ENCODE data around the gene AGXT.
"Not testable (repeated sequence)": the region's sequence is repeated elsewhere in the genome, so short reads cannot be mapped to it uniquely, and the experiment has no call there.

AGXT gene

DNA sequence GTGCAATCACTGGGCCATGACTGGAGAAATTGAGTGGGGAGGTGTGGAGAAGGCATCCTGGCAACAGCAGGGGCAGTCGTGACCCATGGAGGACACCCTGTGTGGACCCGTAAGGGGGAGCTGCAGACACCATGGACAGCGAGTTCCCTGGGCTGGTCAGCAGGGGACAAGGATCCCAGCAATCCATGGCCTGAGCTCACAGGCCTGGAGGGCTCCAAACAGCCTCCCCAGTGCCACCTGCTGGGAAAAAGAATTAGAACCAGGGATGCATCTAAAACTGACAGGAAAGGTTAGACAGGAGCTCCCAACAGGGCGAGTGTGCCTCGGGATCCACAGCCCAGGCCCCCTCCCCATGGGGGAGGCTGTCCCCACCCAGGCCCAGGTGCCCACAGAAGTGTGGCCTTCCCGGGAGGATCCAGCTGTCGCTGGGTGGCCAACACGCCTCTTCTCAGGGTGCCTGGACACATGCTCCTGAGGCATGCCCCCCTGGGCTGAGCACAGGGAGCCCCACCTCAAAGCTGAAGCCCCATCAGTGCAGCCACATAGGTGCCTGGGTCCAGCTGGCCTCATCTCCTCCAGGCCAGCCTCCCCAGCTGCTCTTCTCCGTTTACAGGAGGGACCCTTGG, 28.1 kb upstream of the AGXT start:
- no peak for DNase-seq

DNA sequence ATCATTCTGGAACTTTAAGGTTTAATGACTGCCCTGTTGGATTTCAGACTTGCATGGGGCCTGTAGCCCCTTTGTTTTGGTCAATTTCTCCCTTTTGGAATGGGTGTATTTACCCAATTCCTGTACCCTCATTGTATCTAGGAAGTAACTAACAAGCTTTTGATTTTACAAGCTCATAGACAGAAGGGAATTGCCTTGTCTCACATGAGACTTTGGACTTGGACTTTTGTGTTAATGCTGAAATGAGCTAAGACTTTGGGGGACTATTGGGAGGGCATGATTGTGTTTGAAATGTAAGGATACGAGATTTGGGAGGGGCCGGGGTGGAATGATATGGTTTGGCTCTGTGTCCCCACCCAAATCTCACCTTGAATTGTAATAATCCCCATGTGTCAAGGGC, 22.3 kb upstream of the AGXT start:
- DNase-seq = not testable (repeated sequence)

DNA sequence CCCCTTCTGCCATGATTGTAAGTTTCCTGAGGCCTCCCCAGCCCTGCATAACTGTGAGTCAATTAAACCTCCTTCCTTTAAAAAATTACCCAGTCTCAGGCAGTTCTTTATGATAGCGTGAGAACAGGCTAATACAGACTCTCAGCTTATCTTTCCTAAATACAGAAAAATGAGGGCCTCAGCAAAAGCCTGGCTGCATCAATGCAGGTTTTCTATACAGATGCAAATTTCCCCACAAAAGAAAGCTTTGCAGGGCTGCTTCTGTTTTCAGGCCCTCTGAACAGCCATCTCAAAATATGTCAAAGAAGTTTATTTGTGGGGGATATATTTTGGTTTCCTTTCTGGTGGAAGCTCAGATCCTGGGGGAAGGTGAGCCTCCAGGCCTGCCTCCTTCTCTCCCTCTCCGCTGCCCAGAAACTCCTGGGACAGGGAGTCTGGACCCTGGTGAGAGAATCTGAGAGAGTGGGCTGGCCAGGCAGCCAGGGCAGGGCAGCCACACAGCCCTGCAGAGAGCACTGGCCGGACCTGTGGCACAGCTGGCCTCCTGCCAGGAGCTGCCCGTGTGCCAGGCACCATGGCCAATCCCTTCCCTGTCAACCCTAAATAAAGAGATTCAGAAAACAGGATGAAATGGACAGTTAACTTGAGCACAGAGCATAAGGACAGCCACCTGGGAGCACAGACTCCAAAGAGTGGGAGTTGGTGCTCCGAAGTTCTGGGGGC, 21.6 kb upstream of the AGXT start:
- DNase-seq = no peak

DNA sequence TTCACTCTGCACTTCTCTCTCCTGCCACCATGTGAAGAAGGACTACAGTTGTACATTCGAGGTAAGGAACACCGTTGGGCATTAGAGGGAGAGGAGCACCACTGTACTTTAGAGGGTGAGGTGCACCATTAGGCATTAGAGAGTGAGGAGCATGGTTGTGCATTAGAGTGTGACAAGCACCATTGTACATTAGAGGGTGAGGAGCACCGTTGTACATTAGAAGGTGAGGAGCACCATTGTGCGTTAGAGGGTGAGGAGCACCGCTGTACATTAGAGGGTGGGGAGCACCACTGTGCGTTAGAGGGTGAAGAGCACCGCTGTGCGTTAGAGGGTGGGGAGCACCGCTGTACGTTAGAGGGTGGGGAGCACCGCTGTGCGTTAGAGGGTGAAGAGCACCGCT, 20.8 kb upstream of the AGXT start:
- DNase-seq = no peak

DNA sequence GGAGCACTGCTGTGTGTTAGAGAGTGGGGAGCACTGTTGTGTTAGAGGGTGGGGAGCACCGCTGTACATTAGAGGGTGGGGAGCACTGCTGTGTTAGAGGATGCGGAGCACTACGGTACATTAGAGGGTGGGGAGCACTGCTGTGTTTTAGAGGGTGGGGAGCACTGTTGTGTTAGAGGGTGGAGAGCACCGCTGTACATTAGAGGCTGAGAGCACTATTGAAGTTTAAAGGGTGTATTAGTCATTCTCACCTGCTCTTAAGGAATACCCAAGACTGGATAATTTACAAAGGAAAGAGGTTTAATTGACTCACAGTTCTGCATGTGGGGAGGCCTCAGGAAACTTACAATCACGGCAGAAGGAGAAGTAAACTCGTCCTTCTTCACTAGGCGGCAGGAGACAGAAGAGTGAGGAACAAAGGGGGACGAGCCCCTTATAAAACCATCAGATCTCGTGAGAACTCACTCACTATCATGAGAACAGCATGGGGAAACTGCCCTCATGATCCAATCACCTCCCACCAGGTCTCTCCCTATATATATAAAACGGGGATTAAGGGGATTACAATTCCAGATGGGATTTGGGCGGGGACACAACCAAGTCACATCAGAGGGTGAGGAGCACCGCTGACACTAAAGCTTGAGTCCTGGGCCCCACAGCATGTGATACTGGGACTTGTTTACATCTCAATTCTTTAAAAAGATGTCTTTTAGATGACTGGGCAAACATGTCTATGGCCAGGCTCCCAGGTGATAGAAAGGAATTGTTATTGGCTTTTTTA, 19.5 kb upstream of the AGXT start:
- DNase-seq = no peak

DNA sequence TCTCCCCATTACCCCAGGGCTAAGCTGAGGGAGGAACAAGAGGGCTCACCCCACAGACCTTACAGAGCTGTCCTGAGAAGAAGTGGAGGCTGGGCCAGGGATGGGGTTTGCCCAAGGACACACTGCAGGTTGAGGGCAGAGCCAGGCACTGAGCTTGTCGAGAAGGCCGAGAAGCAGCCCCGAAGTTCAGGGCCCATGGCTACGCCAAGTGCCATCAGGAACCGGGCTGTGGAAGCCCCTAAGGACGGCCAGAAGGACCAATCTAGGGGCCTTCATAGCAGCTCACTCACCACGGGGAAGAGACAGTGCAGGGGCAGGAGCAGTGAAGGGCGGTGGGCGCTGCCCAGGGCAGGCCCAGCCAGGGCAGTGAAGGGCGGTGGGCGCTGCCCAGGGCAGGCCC, 18.6 kb upstream of the AGXT start:
- DNase-seq = no peak

DNA sequence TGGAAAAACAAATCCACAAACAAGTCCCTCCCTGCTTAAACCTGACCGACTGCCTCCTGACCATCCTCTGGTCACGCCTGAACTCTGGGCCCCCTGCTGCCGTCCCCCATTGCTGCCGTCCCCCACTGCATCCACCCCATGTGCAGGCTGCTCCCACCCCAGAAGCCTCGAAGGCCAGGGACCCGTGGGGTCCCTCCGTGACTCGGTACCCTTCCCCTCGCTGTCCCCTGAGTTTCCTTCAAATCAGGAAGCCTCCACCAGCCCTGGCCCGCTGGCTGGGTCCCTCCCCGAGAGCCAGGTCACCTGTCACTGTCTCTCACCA, 17.9 kb upstream of the AGXT start:
- no peak for DNase-seq

DNA sequence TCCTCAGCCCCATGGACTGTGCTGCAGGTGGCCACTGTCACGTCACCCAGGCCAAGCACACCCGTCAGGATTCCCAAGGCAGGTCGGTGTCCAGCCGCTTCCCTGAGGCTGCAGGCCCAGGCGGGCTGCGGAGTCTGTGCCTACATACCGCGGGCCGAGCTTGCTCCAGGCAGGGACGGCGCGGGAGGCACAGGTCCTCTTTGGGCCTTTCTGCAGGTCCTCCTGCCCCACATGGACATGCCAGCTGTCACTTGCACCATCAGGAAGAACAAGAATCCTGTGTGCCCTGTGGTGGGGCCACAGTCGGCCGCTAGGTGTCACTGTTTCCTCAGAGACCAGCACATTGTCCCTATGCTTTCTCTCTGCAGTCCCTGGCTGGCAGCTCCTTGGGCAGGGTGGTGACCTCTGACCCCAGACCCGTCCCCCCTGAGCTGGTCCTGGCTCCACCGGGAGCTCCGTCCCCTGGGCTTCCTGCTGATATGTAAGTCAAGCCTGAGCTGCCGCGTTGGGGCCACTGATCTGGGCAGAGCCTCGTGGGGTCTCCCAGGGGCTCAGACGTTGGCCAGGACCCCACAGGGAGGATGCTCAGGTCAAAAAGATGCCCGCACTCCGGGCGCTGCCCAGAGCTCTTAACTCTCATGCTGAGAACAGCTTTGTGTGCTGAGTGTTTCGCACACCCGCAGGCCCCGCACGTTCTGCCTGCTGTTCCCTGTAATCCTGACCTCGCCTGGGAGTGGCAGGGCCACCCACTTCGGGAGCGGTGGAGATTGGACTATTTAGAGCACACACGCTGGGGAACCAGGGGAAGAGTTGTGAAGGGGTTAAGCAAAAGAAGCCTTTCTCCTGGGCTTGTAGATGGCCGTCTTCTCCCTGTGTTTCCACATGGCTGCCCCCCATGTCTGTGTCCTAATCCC, 17.3 kb upstream of the AGXT start:
- DNase-seq = peak; percentile 23 to 45

DNA sequence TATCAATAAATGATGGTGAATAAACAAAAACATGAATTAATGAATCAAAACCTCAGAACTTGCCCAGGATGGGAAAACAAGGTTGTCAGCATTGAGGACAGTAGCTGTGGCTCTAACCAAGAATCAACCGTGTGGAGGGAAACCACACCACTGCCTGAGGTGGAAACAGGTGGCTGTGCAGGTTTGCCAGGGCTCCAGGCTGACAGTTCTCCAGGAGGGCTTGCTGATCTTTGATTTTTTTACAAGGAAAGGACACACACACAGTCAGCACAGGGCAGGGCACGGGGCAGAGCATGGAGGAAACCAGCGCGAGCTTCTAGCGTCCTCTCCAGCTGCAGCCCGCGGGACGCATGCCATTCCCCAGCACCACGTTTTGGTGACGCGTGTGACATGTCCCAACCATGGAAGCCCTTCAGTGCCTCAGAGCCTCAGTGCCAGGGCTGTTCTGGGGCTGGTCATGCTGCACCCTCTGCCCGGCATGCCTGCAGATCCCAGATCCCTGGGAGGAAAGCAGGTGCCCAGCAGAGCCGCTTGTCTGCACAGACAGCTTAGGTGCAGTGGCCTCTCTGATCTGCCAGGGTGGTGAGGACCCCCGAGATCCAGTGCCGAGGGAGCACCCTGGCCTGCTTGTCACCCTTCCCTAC, 15.8 kb upstream of the AGXT start:
- DNase-seq = no peak

DNA sequence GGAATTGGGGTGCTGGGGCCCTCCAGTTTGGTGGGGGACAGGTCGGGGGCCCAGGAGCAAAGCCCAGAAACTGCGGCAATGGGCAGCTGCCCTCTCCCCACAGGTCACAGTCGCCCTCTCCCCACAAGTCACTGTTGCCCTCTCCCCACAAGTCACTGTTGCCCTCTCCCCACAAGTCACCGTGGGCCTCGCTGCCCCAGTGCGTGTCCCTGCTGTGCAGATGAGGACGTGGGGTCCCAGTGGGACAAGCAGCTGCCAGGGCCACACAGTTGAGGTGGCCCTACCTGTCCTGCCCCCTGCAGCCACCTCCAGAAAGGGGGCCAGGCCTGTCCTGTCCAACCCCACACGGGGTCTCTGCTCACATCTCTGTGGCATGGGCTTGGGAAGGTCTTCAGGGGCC, 13.0 kb upstream of the AGXT start:
- DNase-seq = no peak

DNA sequence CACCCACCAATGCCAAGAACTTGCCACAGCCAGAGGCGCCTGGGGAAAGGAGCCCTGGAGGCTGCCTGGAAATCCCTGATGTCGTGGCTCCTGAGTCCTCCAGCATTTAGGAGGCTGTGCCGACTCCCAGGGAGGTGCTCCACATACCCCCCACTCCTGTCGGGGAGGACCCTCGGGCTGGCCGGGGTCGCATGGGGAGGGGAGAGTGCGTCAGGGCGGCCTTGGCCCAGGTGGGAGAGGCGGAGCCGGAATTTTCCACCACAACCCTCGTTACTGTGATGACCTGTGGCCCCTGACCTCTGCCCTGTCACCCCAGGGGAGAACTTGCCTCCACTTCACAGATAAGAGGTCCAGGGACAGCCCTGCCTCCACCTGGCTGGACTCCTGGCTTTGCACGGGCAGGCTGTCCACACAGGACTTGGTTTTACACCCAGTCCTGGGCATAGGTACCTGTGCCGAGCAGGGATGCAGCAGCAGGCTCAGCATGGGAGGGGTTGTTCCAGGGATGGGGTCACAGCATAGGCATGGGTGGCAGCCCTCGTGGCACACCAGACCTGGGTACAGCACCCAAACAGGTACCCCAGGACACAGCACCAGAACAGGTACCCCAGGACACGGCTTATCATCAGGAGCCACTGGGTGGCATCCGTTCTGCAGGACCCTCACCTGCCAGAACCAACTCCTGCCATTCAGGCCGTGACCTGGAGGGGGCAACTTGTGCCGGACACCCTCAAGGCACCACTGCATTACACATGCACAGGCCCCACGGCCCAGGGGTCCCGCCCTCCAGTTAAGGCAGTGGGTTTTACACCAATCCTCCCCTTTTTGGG, 12.3 kb upstream of the AGXT start:
- no peak for DNase-seq

DNA sequence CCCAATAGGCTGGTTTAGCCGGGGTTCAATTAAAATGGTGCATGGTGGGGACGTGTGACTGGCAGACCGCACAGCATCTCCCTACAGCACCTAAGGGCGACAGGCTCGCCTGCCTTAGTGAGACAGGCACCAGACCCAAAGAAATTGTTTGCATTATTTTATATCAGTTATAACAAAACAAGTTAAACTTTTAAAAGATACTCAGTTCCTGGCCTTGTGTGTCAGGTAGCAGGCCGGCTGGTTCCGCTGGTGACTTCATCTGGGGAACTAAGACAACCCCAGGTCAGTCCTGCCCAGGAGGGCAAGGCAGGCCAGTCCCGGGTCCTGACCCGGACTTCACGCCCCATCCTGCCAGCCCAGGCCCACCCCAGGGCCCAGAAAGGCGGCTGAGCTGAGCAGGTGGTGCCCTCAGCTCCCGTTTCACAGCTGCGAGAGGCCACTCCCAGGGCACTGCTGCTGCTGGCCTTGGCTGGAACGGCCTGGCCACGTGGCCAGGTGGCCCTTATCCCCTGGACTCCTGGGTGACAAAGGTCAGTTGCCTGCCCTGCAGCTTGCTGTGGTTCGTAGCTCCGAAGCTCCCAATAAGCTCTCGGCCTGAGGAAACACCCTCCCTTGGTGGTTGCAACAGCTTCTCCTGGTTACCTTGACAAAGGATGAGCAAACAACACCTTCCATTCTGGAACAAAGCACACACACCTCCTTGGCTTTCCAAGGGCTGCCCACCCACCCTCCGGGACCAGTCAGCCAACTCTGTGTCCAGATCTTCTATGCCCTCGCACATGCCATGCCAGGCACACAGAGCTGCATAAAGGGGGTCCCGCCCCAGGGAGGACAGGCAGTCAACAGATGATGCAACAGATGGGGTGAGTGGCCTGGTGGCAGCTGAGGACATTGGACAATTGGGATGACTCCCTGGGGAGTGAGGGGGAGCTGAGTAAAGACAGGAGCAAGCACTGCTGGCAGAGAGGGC, 11.3 kb upstream of the AGXT start:
- DNase-seq = no peak

DNA sequence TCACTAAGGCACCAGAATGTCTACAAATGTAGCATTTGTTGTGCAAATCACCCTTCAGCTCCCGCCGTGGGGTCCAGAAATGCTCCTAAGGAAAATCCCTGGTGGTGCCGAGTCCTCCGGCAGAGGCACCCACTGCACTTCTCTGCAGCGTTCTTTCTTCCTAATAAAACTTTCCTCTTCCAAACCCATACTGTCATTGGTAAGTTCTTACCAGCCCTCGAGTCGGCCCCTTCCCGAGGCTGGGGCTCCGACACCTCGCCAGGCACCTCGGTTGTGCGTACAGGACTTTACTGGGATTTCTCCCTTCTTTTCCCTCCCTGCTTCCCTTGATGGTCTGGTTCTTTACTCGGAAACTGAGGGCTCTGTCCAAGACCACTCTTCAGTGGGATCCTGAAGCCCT, 10.3 kb upstream of the AGXT start:
- DNase-seq = no peak

DNA sequence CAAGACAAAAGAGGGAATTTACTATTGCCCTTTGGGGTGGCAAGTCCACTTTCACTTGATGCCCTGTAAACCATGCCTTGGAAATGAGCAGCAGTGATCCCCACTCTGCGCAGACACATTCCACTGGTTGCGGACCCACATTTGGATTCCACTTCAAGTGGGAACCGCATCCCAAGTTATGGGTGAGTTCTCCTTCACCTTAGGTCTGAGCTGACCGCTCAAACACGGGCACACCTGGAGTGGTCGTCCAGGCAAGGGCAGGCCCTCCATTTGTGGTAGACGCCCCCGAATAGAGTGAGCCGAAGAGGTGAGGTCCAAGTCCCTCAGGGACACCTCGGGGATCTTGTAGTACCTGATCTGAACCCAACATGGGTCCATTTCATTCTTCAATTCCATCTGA, 9.8 kb upstream of the AGXT start:
- DNase-seq = no peak

DNA sequence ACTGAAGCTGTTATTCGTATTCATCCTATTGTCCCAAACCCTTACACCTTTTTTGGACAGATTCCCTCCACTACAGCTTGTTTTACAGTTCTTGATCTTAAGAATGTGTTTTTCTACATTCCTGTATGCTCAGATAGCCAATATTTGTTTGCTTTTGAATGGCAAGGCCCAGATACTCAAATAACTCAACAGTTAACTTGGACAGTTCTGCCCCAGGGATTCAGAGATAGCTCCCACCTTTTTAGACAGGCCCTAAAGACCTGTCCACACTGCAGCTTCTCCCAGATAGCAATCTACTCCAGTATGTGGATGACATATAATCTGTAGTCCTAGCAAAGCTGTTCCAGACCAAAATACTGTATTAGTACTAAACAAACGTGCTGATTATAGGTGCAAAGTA, 7.1 kb upstream of the AGXT start:
- no peak for DNase-seq

DNA sequence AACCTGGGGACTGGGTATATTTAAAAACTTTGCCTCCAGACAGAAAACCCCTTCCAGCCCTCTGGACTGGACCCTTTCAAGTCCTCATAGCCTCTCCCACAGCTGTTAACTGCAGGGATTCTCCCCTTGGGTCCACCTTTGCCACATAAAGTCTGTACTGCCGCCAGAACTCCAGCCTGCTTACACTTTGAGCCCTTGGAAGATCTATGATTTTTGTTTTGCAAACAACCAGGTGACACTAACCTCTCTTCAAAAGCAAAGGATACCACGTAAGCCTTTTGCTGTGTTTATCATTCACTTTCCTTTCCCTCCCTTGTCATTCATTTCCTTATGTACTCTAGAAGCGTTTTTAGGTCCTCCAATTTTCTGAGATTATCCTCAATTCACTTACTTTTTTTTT, 4.1 kb upstream of the AGXT start:
- no peak for DNase-seq

DNA sequence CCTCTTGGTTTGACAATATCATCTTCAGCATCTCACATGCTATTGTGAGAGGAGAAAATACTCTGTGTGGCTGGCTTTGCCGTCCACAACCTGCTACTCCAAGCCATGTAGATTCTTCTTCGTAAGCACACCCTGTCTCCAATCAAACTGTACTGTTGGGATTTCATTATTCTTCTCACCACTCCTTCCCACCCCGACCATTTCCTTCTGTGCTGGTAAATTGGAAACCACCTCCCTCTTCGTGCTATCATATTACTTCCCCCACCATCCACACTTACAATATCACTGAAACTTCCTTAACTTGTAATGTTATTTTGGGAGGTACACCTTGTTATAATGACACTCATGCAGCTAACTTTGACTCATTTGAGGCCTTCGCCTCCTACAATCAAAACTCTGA, 3.2 kb upstream of the AGXT start:
- no peak for DNase-seq

DNA sequence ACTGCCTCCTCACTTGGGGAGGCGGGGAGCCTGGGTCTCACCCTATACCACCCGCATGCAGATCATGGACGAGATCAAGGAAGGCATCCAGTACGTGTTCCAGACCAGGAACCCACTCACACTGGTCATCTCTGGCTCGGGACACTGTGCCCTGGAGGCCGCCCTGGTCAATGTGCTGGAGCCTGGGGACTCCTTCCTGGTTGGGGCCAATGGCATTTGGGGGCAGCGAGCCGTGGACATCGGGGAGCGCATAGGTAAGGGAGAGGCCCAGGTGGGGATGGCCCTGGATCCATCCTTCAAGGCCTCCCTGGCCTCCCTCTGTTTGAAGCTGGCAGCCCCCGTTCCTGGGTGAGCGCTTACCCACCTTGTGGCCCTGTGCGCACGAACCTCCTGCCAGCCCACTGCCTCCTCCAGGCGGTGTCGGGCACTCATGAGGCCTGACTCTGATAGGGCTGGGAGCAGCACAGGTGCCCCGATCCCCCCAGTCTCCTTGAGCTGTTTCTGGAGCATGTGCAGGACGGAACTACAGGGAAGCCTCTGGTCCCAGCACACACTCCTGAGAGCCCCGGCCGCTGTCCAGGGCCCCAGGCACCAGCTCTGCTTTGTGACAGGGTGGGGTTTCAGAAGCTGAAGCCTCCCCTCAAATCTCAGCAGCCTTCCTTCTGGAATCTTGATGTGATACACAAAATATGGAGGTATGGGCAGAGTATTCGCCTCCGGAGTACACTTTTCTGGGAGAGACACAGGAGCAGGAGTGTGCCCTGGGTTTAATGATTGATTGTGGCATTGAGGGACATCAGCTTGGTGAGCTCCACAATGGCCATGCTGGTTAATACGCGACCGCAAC, 708 bp downstream of the AGXT start:
- no peak for DNase-seq
